GM18505 (cell line): ENCODE results near the gene IRF2.

Experiments used
- ATAC-seq: cut with Tn5 transposase; IDR thresholded peaks from one replicate; pipeline ENCODE4 v1.9.1; 2021; ENCODE audit not compliant: unreplicated experiment
- POLR2A ChIP-seq: IDR thresholded peaks from 4 replicates; pipeline ENCODE4 v1.6.1; 2011; ENCODE audit warnings: borderline replicate concordance; ENCODE audit not compliant: insufficient read depth, insufficient read length; ENCODE audit errors: extremely low read depth

The IRF2 gene

GRCh38 chr4:184422378-184422777 is 52.0 kb downstream of the IRF2 start:
- no peak for ATAC-seq
- TF ChIP-seq POLR2A = no peak

GRCh38 chr4:184421533-184422155 is 52.7 kb downstream of the IRF2 start:
- ATAC-seq = no peak
- TF ChIP-seq POLR2A = peak; percentile 30

GRCh38 chr4:184420881-184421416 is 53.4 kb downstream of the IRF2 start:
- TF ChIP-seq POLR2A = peak; percentile 26
- ATAC-seq = peak; percentile 45

GRCh38 chr4:184420402-184420801 is 53.9 kb downstream of the IRF2 start:
- TF ChIP-seq POLR2A = no peak
- no peak for ATAC-seq

- no peak for ATAC-seq
- no peak for TF ChIP-seq POLR2A
Measured at GRCh38 chr4:184419976-184420375, 54.4 kb downstream of the IRF2 start.

- ATAC-seq = peak; percentile 44
Measured at GRCh38 chr4:184417802-184418511, 56.4 kb downstream of the IRF2 start.

GRCh38 chr4:184416913-184417734 is 57.2 kb downstream of the IRF2 start:
- TF ChIP-seq POLR2A = peak; percentile 34
- ATAC-seq = no peak

More at GRCh38 chr4:184417802-184418511, 56.4 kb downstream of the IRF2 start:
- peak; percentile 1 for TF ChIP-seq POLR2A

GRCh38 chr4:184415071-184415470 is 59.3 kb downstream of the IRF2 start:
- no peak for TF ChIP-seq POLR2A
- no peak for ATAC-seq

GRCh38 chr4:184413261-184414046 is 60.9 kb downstream of the IRF2 start:
- TF ChIP-seq POLR2A = no peak
- ATAC-seq = no peak

GRCh38 chr4:184410748-184411147 is 63.6 kb downstream of the IRF2 start:
- no peak for TF ChIP-seq POLR2A
- ATAC-seq = no peak

GRCh38 chr4:184409911-184410692 is 64.2 kb downstream of the IRF2 start:
- ATAC-seq = peak; percentile 43
- TF ChIP-seq POLR2A = no peak

GRCh38 chr4:184409502-184409901 is 64.8 kb downstream of the IRF2 start:
- TF ChIP-seq POLR2A = no peak
- no peak for ATAC-seq
